HG03442 (cell line): ENCODE results near the gene NUAK2.

ENCODE experiments used
- ATAC-seq: cut with Tn5 transposase; IDR thresholded peaks from one replicate; pipeline ENCODE4 v1.9.1; 2021; ENCODE audit warnings: mild to moderate bottlenecking, moderate library complexity; ENCODE audit not compliant: unreplicated experiment

NUAK2 gene

GRCh38 chr1:205319081-205320018 is 2.2 kb downstream of the NUAK2 start:
- no peak for ATAC-seq

GRCh38 chr1:205318231-205318991 is 3.1 kb downstream of the NUAK2 start:
- ATAC-seq, result no peak

- no peak for ATAC-seq
These were observed 4.1 kb downstream of the NUAK2 start for GRCh38 chr1:205317311-205317917.

GRCh38 chr1:205316161-205316566 is 5.4 kb downstream of the NUAK2 start:
- ATAC-seq, result no peak

- no peak for ATAC-seq
These were observed 6.4 kb downstream of the NUAK2 start for GRCh38 chr1:205315008-205315618.

GRCh38 chr1:205313563-205314308 is 7.8 kb downstream of the NUAK2 start:
- no peak for ATAC-seq

- ATAC-seq, result no peak
These were observed 8.5 kb downstream of the NUAK2 start for GRCh38 chr1:205312866-205313562.

GRCh38 chr1:205310976-205311704 is 10.4 kb downstream of the NUAK2 start:
- ATAC-seq, result no peak

- no peak for ATAC-seq
These were observed 11.8 kb downstream of the NUAK2 start for GRCh38 chr1:205309741-205310140.

- no peak for ATAC-seq
These were observed 14.5 kb downstream of the NUAK2 start for GRCh38 chr1:205306929-205307566.

GRCh38 chr1:205304695-205305070 is 16.9 kb downstream of the NUAK2 start:
- ATAC-seq, result no peak

- ATAC-seq, result no peak
These were observed 17.4 kb downstream of the NUAK2 start for GRCh38 chr1:205304046-205304694.

GRCh38 chr1:205303247-205303888 is 18.2 kb downstream of the NUAK2 start:
- ATAC-seq, result no peak

GRCh38 chr1:205301842-205302588 is 19.5 kb downstream of the NUAK2 start:
- no peak for ATAC-seq

- no peak for ATAC-seq
These were observed 20.2 kb downstream of the NUAK2 start for GRCh38 chr1:205301205-205301821.

GRCh38 chr1:205300149-205300548 is 21.4 kb downstream of the NUAK2 start:
- ATAC-seq, result no peak
